ENCODE data around the gene UBA5.
A peak's percentile ranks its signal among the peaks of the same experiment; 100 is the strongest.

UBA5 gene

GRCh38 chr3:132720228-132720627, 60.1 kb downstream of the UBA5 start:
- no peak for DNase-seq (ENCODE audit: low read depth, low spot score)
- TF ChIP-seq CTCF (IDR thresholded peaks at IDR 0.05; ENCODE audit: low read depth, low read length), result no peak
- in situ Hi-C loops (cut with HindIII; ENCODE audit: low sequenced_read_pairs), result no loop called here
- H3K4me3 ChIP-seq (ENCODE audit: low read depth, low read length), result no peak overlapping the region

GRCh38 chr3:132721479-132722164, 61.5 kb downstream of the UBA5 start:
- in situ Hi-C loops (cut with HindIII; ENCODE audit: low sequenced_read_pairs), result no loop called here
- TF ChIP-seq CTCF (IDR thresholded peaks at IDR 0.05; ENCODE audit: low read depth, low read length), result no peak
- H3K4me3 ChIP-seq (ENCODE audit: low read depth, low read length), result peak overlapping the region; percentile 71
- peak; percentile 76 for DNase-seq (ENCODE audit: low read depth, low spot score)

GRCh38 chr3:132722165-132723023, 62.3 kb downstream of the UBA5 start, which contains the start of gene NPHP3:
Gene NPHP3, minus strand, starts transcription at chr3:132722409. Its CDS starts 54 bp downstream, at chr3:132722355.
- no peak for TF ChIP-seq CTCF (IDR thresholded peaks at IDR 0.05; ENCODE audit: low read depth, low read length)
- peak; percentile 97 for DNase-seq (ENCODE audit: low read depth, low spot score)
- in situ Hi-C loops (cut with HindIII; ENCODE audit: low sequenced_read_pairs), result no loop called here
- peak within 1 kb of the TSS; percentile 71 for H3K4me3 ChIP-seq (ENCODE audit: low read depth, low read length)

GRCh38 chr3:132723024-132723950, 63.2 kb downstream of the UBA5 start:
- peak overlapping the region; percentile 69 for H3K4me3 ChIP-seq (ENCODE audit: low read depth, low read length)
- no peak for TF ChIP-seq CTCF (IDR thresholded peaks at IDR 0.05; ENCODE audit: low read depth, low read length)
- in situ Hi-C loops (cut with HindIII; ENCODE audit: low sequenced_read_pairs), result no loop called here
- peak; percentile 7 for DNase-seq (ENCODE audit: low read depth, low spot score)

GRCh38 chr3:132726341-132726823, 66.3 kb downstream of the UBA5 start:
- in situ Hi-C loops (cut with HindIII; ENCODE audit: low sequenced_read_pairs), result no loop called here
- H3K4me3 ChIP-seq (ENCODE audit: low read depth, low read length), result no peak overlapping the region
- TF ChIP-seq CTCF (IDR thresholded peaks at IDR 0.05; ENCODE audit: low read depth, low read length), result peak; percentile 73
- peak; percentile 37 for DNase-seq (ENCODE audit: low read depth, low spot score)
